Urothelium cell line (cell line): ENCODE results near the gene WWOX.

ENCODE experiments used
- DNase-seq: peaks from one replicate; pipeline ENCODE4 v3.0.0; 2011; ENCODE audit warnings: low spot score, mixed read lengths
- FAIRE-seq: peaks from 2 replicates; lab custom pipeline; 2011; peaks lifted over from hg19 to GRCh38; lab: Jason Lieb, UNC

WWOX gene

GRCh38 chr16:78381060-78381459 lies 281.6 kb downstream of the WWOX start:
- DNase-seq = no peak

GRCh38 chr16:78383118-78383517 lies 283.7 kb downstream of the WWOX start:
- no peak for FAIRE-seq
- no peak for DNase-seq

More at GRCh38 chr16:78381060-78381459, 281.6 kb downstream of the WWOX start:
- no peak for FAIRE-seq

- DNase-seq (no peak), FAIRE-seq (no peak)
Observed at GRCh38 chr16:78385086-78385805, 285.8 kb downstream of the WWOX start.

- FAIRE-seq (no peak), DNase-seq (no peak)
Observed at GRCh38 chr16:78386557-78387324, 287.3 kb downstream of the WWOX start.

GRCh38 chr16:78389009-78389498 lies 289.6 kb downstream of the WWOX start:
- DNase-seq = no peak
- no peak for FAIRE-seq

GRCh38 chr16:78390092-78390491 lies 290.6 kb downstream of the WWOX start:
- FAIRE-seq (no peak), DNase-seq (no peak)

- DNase-seq (no peak), FAIRE-seq (no peak)
Observed at GRCh38 chr16:78390508-78391324, 291.3 kb downstream of the WWOX start.

- DNase-seq (no peak), FAIRE-seq (no peak)
Observed at GRCh38 chr16:78392585-78393195, 293.2 kb downstream of the WWOX start.

GRCh38 chr16:78395035-78395434 lies 295.6 kb downstream of the WWOX start:
- DNase-seq = no peak
- FAIRE-seq = no peak

- no peak for DNase-seq
- FAIRE-seq = no peak
Observed at GRCh38 chr16:78396046-78396445, 296.6 kb downstream of the WWOX start.

GRCh38 chr16:78396673-78397072 lies 297.2 kb downstream of the WWOX start:
- FAIRE-seq (no peak), DNase-seq (no peak)

GRCh38 chr16:78399384-78399783 lies 299.9 kb downstream of the WWOX start:
- FAIRE-seq (no peak), DNase-seq (no peak)

GRCh38 chr16:78402833-78403232 lies 303.4 kb downstream of the WWOX start:
- DNase-seq = no peak
- no peak for FAIRE-seq

- no peak for DNase-seq
- FAIRE-seq = no peak
Observed at GRCh38 chr16:78405040-78405439, 305.6 kb downstream of the WWOX start.

- DNase-seq (no peak), FAIRE-seq (no peak)
Observed at GRCh38 chr16:78405833-78406232, 306.4 kb downstream of the WWOX start.

GRCh38 chr16:78407191-78407590 lies 307.7 kb downstream of the WWOX start:
- no peak for FAIRE-seq

GRCh38 chr16:78413651-78414050 lies 314.2 kb downstream of the WWOX start:
- DNase-seq (no peak), FAIRE-seq (no peak)

More at GRCh38 chr16:78407191-78407590, 307.7 kb downstream of the WWOX start:
- DNase-seq = no peak

- no peak for DNase-seq
- no peak for FAIRE-seq
Observed at GRCh38 chr16:78415013-78415412, 315.6 kb downstream of the WWOX start.

- DNase-seq (no peak), FAIRE-seq (no peak)
Observed at GRCh38 chr16:78415669-78416068, 316.2 kb downstream of the WWOX start.

- no peak for FAIRE-seq
- DNase-seq = no peak
Observed at GRCh38 chr16:78416400-78416799, 316.9 kb downstream of the WWOX start.
